HG03045 (cell line): ENCODE data around the gene FGD6.
"Not testable (repeated sequence)": the region's sequence is repeated elsewhere in the genome, so short reads cannot be mapped to it uniquely, and the experiment has no call there.

Experiments used
- ATAC-seq: cut with Tn5 transposase; IDR thresholded peaks from one replicate; pipeline ENCODE4 v1.9.1; 2021; ENCODE audit warnings: mild to moderate bottlenecking, moderate library complexity; ENCODE audit not compliant: unreplicated experiment

Gene FGD6

DNA sequence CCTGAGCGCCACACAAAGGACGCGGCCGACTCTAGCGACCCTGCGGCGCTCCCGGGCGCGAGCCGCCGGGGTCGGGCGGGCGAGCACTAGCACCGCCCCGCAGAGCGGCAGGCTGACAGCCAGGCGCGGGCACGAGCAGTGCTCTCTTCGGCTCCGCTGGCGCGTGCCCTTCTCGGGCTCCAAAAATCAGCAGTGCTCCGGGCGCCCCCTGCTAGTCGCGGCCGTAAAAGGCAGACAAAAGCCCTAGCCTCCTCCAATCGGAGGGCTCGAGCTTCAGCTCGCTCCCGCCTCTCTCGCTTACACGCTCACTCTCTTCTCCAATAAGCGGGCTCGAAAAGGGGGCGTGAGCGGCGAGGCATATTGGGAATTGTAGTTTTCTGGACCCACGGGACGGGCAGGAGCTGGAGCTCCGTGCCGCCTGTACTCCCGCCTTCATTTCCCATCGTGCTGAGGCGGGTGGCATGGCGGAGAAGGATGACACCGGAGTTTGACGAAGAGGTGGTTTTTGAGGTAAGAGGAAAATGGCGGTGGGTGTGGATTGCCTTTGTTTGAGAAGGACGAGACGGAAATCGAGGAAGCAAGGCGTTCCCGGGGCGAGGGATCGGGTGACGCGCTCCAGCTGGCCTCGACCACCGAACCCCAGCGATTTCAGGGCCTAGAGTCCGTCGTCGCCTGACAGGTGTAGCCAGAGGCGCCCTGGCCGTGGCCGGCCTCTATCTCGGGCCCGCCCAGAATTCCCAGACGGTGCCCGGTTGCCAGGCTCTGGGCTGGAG lies at the start of gene FGD6, which contains the start of gene VEZT:
Gene FGD6, minus strand, starts transcription at position 91 of the 773 bp plus-strand sequence. CDS start 227 bp downstream, outside the sequence.
Gene VEZT, plus strand, starts transcription at position 431 of the 773 bp plus-strand sequence. Its CDS starts 44 bp downstream, at position 475.
- peak; percentile 95 for ATAC-seq

DNA sequence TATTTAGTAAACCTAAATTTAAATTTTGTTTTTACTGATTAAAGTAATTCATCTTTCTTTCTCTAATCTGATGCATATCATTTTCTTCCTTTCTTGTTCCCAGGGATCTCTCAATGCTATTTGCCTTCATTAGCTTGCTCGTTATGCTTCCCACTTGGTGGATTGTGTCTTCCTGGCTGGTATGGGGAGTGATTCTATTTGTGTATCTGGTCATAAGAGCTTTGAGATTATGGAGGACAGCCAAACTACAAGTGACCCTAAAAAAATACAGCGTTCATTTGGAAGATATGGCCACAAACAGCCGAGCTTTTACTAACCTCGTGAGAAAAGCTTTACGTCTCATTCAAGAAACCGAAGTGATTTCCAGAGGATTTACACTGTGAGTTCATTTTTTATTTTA lies 49.0 kb upstream of the FGD6 start:
- no peak for ATAC-seq

DNA sequence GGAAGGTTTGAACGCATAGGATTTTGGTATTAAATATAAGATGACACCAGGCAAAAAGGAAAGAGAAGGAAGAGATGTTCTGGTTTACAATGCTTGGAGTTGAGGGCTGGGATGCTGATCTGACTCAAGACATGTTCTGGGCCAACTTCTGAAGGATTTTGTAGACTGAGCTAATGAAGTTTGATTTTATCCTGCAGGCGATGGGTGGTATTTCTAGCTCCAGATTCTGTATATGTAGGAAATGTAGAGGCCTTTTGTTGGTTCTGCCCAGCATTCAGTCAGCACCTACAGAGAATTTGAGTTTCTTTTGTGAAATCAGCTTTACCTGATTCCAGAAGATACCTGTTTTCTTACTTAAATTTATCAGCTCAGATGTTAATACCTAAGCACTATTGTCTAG lies 48.5 kb upstream of the FGD6 start:
- ATAC-seq, result no peak

GRCh38 chr12:95262808-95263207 lies 45.5 kb upstream of the FGD6 start:
- no peak for ATAC-seq

- no peak for ATAC-seq
Observed at GRCh38 chr12:95261109-95261508, 43.8 kb upstream of the FGD6 start.

DNA sequence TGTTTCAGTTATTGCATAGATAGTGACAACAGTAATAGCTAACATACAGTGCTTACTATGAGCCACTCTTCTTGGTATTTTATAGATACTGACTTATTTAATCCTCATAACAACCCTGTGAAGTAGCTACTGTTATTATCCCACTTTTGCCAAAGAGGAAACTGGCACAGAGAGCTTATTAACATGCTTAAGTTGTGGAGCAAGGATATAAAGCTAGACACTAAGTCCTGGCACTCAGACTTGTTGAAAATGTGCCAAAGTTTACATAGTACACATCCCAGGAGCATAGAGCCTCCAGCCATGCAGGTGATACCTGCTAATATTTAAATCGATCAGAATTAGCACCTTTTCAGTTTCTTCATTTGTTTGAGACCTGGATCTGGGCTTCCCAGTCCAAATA lies 42.1 kb upstream of the FGD6 start:
- no peak for ATAC-seq

- ATAC-seq, result no peak
Observed at GRCh38 chr12:95258803-95259202, 41.5 kb upstream of the FGD6 start.

- ATAC-seq, result no peak
Observed at GRCh38 chr12:95258151-95258550, 40.9 kb upstream of the FGD6 start.

GRCh38 chr12:95257541-95257940 lies 40.3 kb upstream of the FGD6 start:
- no peak for ATAC-seq

DNA sequence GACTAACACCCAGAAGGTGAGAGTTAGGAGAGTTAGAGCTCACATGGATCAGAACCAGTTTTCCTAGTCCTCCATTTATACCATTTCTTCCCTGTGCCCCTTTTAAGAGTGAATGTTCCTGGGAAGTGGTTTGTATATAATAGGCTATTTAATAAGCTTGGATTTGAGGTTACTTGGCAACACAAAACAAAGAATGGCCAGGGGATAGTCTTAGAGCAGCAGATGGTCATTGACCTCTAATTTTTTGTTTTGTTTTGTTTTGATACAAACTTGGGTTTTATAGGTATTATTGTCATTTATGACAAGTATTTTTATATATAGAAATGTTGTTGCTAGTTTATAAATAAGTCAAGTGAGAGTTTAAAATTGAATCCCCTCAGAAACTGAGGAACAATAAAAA lies 36.1 kb upstream of the FGD6 start:
- no peak for ATAC-seq

GRCh38 chr12:95248604-95249360 lies 31.5 kb upstream of the FGD6 start:
- no peak for ATAC-seq

- ATAC-seq, result no peak
Observed at GRCh38 chr12:95248095-95248494, 30.8 kb upstream of the FGD6 start.

DNA sequence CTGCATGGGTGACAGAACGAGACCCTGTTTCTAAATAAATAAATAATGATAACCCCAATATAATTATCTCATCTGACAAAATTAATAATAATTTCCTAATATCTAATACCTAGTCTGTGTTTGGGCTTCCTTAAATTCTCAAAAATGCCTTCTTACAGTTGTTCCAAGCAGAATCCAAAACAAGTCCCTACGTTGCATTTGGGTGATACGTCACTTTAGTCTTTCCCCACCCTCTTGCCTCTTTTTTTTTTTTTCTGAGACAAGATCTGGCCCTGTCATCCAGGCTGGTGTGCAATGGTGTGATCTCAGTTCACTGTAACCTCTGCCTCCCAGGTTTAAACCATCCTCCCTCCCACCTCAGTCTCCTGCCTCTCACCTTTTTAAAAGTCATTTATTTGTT lies 27.1 kb upstream of the FGD6 start:
- no peak for ATAC-seq

DNA sequence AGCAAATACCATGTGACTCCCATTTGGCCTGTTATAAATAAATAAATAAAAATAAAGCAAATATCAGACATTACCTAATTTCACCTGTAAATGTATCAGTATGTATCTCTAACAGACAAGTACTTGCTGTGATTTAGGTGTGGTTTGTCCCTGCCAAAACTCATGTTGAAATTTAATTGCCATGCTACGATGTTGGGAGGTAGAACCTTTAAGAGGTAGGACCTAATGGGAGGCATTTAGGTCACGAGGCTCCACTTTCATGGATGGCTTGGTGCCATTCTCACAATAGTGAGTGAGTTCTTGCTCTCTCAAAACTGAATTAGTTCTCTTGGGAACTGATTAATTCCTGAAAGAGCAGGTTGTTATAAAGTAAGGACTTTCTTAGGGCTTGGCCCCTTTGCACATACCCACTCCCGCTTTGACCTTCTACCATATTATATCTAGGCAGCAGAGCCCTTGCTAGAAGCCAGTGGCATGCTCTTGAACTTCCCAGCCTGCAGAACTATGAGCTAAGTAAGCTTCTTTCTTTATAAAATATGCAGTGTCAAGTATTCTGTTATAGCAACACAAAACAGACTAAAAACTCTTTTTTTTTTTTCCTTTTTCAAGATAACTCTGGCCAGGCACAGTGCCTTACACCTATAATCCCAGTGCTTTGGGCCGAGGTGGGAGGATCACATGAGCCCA lies 26.4 kb upstream of the FGD6 start:
- ATAC-seq, result no peak

GRCh38 chr12:95241761-95242506 lies 24.7 kb upstream of the FGD6 start:
- ATAC-seq, result no peak

- ATAC-seq, result not testable (repeated sequence)
Observed at GRCh38 chr12:95241138-95241537, 23.9 kb upstream of the FGD6 start.

- ATAC-seq, result no peak
Observed at GRCh38 chr12:95240556-95240955, 23.3 kb upstream of the FGD6 start.

GRCh38 chr12:95239835-95240234 lies 22.6 kb upstream of the FGD6 start:
- ATAC-seq, result not testable (repeated sequence)

DNA sequence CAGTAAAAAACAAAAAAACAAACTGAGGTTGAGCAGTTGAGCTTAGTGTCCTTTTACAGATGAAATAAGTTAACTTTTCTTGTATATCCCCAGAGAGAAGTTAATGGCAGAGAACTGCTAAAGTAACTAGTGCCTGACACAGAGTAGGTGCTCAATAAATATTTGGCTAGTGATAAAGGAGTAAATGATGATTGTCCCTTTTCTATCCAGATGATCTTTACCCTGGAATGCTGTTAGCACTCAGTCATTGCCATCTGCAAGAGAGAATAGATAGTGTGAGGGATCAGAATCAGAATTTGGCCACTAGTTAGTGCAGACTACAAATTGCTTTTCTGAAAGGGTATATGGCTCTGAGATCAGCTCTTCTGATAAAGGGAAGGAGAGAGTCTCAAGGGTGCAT lies 21.9 kb upstream of the FGD6 start:
- ATAC-seq, result no peak

DNA sequence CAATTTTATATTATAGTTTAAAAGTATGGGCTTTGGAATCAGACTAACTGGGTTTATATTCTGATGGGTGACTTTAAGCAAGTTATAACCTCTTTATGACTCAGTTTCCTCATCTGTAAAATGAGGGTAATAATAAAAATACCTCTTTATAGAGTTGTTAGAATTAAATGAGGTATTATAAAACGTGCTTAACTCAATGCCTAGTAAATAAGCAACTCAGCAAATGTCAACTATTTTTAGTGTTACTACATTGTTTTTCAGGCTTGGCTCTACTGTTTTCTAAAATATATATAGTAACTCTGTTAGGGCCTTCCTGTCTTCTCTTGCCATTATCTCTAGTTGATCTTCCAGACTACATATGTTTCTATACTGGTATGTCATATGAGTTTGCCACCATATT lies 20.9 kb upstream of the FGD6 start:
- no peak for ATAC-seq

- no peak for ATAC-seq
Observed at GRCh38 chr12:95237315-95237714, 20.0 kb upstream of the FGD6 start.
